Fibroblast of gingiva (primary cell): ENCODE data around the gene CFAP20DC.

Experiments used
- DNase-seq: peaks from one replicate; pipeline ENCODE4 v3.0.0-alpha.2; 2011; ENCODE audit warnings: low read depth

CFAP20DC gene

DNA sequence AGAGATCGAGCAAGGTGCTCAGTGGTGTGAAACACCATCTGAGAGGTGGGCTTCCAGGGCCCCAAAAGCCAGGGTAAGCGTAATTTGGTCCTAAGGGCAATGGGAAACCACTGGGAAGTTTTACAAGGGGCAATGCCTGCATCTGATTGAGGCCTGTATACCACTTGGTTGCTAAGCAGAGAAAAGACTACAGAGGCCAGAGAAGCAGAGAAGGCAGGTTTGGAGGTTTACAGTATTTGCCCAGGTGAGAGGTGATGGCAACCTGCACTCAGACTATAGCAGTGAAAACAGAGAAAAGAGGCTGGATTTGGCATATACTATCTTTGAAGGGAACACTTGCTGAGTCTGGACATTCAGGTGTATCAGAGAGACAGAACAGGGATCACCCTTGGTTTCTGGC lies 249.8 kb downstream of the CFAP20DC start:
- no peak for DNase-seq

DNA sequence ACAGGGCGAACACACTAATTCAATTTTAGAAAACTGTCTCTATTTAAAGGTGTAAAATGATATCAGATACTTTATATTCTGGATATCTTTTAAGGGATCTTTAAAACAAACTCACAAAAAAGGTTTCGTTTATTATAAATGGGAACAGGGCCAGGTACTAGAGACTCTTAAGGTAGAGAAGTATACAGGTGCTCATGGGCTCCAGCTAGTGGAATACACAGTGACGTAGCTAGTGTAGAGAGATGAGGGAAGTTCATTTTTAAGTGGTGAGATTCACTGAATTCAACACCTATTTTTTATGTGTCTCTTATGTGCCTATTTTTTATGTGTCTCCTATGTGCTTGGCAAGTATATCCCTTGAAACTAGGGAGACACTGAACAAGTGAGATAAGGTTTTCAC lies 250.6 kb downstream of the CFAP20DC start:
- DNase-seq, result no peak

DNA sequence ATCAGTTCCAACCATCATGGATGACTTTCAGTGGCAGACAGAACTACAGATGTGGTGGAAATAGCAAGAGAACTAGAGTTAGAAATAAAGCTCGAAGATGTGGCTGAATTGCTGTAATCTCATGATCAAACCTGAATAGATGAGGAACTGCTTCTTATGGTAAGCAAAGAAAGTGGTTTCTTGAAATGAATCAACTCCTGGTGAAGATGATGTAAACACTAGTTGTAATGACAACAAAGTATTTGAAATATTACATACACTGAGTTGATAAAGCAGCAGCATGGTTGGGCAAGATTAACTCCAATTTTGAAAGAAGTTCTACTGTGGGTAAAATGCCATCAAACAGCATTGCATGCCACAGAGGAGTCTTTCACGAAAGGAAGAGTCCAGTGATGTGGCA lies 251.5 kb downstream of the CFAP20DC start:
- peak; percentile 26 for DNase-seq

DNA sequence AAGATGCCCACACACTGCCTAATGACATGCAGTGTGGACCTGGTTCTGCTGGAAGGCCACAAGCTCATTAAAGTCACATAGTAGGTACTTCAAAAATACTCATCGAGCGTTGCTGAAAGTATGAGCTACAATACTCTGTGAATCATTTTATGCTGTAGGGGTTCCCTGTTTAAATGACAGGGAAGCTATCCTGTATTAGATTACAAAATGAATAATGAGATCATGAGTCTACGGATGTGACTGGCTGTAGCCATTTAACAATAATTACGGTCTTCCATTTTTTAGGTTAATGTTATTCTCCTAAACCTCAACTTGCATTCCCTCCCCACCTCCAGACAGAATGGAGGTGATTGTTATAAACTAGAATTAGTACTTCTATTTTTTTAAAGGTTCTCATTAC lies 255.1 kb downstream of the CFAP20DC start:
- DNase-seq, result no peak

DNA sequence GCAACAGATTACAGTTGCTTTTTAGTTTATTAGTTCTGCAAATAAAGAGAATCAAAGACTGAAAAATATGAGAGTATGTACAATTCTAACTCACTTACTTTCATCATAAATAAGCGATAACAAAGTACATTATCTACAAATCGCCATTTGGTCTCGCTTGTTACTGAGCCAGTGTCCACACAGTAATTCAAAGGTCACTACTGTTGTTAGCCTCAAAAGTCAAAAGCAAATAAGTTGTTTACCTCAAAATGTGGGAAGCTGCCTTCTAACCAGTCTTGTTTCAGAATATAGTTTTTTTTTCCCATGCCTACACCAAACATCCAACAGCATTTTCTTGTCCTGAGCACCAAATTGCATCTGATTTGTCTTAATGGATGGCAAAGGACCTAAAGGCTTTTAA lies 255.9 kb downstream of the CFAP20DC start:
- DNase-seq, result no peak

DNA sequence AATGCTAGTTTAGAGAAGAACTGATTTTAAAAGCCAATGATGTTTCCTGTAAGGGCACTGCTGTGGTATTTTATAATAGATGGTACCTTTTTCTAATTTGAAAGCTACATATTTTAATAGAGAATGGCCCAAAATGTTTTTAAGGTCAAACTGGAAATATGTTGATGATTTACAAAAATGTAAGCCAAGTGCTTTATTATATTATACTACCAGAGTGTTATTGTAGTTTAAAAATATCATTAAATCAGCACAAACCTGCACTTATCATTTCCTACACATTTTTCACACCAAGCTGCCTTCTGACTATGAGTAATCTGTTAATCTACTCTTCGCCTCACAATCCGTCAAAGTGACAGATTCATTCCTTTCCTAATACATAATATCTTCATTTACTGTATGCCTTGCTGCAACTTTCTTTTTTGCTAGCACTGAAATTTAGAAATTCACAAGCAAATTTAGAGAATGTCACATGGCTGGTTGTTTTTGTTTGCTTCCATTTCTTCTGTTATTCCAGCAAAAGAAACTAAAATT lies 256.8 kb downstream of the CFAP20DC start:
- DNase-seq, result no peak

DNA sequence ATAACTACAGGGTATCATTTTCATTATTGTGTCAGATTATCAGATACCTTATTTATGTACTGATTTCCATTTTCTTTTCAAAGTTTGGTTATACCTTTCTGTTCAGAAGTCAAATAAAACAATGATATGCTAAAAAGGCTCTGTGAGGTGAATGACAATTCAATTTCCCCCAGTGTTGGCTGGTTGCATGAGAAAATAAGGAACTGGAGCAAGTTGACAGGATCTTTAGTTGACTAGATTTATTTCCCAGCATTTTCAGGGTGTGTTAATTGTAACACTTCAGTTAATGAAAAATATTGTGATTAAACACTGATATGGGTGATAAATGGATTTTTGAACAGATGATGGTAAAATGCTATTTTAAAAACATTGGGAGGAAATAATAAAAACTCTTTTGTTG lies 260.4 kb downstream of the CFAP20DC start:
- no peak for DNase-seq

DNA sequence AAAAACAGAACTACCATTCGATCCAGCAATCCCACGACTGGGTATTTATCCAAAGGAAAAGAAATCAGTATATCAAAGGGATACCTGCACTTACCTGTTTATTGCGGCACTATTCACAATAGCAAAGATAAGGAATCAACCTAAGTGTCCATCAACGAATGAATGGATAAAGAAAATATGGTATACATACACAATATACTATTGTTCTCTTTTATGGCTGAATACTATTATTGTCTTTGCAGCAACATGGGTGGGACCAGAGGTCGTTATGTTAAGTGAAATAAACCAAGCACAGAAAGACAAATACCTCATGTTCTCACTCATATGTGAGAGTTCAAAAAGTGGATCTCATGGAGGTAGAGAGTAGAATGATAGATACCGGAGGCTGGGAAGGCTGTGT lies 264.9 kb downstream of the CFAP20DC start:
- DNase-seq, result no peak

DNA sequence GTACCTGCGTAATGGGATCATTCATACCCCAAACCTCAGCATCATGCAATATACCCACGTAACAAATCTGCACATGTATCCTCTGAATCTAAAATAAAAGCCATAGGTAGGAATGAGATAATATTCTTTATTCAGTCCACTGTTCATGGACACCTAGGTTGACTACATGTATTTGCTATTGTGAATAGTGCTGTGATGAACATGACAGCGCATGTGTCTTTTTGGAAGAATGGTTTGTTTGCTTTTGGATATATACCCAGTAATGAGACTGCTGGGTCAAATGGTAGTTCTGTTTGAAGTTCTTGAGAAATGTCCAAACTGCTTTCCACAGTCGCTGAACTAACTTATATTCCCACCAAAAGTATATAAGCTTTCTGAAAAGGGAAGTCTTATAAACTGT lies 265.4 kb downstream of the CFAP20DC start:
- DNase-seq, result no peak

DNA sequence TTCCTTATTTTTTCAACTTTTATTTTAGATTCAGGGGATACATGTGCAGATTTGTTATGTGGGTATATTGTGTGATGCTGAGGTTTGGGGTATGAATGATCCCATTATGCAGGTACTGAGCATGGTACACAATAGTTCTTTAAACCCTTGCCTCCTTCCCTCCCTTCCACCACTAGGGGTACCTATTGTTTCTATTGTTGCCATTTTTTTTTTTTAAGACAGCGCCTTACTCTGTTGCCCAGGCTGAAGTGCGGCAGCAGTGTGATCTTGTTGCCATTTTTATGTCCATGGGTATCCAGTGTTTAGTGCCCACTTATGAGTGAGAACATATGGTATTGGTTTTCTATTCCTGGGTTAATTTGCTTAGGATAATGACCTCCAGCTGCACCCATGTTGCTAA lies 266.0 kb downstream of the CFAP20DC start:
- DNase-seq, result no peak

DNA sequence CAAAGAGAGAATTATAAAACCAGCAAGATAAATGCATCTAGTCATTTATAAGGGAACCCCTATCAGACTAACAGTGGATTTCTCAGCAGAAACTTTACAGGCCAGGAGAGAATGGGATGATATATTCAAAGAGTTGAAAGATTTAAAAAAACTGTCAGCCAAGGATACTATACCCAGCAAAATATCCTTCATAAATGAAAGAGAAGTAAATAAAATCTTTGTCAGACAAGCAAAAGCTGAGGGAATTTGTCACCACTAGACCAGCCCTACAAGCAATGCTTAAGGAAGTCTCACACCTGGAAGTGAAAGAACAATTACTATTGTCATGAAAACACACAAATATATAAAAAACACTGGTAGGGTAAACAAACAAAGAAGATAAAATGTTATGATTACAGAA lies 269.9 kb downstream of the CFAP20DC start:
- no peak for DNase-seq

DNA sequence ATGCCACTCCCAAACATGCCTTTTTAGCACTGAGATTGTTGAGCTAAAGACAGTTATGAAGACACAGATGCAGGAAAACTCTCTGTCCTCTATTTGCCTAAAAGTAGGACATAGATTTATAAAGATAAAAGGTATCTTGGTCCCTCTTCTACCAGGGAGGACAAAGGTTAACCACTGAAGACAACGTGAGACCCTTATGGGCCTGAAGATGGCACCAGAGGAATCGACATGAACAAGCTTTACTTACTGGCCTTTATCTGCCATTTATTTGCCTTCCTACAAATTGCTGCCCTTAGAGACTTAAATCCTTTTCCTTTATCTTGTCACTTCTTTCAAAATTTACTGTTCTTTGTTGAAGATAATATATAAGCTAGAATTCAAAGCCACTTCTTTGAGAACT lies 273.6 kb downstream of the CFAP20DC start:
- no peak for DNase-seq

DNA sequence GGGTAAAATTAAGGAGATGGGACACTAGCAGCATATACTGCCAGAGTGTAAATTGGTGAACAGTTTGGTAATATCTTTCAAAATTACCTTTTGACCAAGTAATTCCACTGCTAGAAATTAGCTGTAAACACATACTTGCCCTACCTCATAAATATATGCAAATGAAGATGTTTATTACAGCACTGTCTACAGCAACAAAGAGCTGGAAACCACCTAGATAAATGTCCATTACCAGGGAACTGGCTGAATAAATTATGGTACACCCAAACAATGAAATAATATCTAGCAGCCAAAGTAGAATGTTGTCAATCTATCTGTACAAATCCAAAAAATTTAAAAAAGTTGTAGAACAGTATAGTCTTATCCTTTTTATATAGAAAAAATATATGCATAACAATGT lies 277.4 kb downstream of the CFAP20DC start:
- DNase-seq, result no peak

DNA sequence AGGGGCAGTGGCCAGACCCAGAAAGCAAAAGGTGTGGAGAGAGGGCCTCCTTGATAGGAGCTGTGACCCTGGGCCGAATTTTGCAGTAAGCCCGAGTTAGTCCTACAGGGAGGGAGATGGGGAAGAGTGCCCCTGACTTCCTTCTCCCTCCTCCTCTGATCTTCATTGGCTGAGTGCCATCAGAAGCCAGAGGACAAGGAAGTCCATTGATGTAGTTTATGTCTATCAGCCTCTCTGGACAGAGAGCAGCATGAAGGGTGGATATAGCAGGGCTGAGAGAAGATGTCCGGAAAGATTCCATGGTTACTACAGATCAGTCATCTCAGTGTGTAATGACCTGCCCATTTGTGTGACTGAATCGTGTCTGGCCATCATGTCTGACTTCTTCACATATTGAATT lies 280.8 kb downstream of the CFAP20DC start:
- DNase-seq, result no peak

DNA sequence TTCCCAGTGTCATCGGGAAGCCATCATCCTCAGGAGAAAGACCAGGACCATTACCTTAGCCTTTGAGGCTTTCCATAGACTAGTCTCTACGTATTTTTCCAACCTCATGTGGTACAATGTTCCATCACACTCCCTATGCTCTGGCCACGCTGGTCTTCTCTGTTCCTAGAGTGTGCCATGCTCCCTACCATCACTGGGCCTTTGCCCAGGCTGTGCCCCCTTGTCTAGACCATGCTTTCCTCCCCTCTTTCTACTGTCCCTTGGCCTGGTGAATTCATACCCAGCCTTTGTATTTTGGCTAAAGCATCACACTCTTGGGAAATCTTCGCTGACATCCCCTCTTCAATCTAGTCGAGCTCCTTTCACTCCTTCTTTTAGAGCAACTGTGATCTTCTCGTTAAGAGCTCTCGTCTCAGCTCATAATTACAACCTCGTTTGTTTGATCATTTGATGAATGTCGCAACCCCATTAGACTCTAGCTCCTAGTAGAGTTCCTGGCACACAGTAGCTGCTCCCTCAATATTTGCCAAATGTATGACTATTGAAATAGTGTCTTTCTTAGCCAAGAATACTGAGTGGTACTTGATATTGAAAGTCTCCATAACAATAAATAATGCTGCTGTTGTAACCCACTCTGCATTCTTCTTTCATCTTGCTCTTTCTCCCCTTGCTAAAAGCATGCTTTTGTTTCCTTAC lies 283.1 kb downstream of the CFAP20DC start:
- DNase-seq, result no peak

DNA sequence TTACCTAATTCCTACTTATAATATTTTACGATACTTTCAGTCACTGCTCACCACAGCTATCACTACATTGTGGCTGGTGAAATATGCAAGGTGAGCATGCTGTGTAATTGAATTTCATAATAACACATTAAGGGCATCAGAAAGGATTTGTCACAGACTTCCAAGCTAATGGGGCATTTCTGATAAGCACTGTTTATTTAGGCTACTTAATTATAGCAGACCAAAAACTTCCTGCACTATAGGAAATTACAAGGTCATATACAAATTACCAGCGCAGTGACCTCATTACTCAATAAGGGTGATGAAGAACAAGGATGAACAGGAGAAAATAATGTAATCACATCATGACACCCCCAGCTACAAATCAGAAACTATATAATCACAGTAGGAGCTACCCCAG lies 294.7 kb downstream of the CFAP20DC start:
- DNase-seq, result no peak

DNA sequence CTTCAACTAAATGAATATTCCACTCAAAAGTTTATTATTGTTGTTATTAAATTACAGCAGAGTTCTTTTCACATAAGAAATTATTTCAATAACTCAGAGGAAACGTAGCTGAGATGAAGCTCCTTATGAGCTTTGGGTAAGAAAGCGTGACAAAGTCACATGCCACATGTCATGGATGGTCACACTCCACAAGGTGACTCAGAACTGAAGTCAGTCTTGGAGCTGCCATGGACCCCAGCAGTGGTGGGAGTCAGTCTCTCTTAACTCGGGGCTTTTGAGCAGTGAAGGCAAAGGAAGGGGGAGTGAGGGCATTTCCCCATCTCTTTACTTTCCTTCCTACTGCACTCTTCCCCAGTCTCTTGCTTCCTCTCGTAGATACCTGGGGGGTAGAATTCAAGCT lies 295.8 kb downstream of the CFAP20DC start:
- DNase-seq, result no peak

DNA sequence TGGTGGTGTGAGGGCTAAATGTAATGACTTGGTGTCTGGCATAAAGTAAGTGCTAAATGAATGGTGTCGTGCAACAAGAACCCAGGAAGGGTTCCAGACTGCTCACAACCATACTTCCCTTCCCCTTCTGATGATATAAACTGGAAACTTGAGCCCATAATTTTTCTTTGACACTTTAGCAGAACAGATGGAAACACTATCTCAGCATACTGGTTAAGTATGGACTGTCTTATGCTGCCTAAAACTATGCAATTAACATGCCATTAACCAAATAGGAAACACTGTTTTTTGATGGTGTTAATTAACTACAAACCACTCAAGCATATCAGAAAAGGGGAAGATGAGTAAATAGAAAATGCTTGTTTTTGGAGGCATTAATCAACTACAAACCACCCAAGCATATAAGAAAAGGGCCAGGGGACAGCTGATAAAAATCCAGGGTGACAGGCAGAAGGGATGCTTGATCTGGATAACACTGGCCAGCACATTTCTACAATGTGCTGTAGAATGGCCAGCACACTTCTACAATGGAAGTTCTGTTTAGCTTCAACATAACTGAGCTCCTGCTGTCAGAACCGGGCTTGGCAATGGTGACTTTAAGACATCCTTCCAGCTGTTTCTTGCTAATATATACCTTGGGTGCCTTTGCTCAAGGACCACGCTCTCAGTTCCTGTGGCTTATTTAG lies 297.8 kb downstream of the CFAP20DC start:
- no peak for DNase-seq

DNA sequence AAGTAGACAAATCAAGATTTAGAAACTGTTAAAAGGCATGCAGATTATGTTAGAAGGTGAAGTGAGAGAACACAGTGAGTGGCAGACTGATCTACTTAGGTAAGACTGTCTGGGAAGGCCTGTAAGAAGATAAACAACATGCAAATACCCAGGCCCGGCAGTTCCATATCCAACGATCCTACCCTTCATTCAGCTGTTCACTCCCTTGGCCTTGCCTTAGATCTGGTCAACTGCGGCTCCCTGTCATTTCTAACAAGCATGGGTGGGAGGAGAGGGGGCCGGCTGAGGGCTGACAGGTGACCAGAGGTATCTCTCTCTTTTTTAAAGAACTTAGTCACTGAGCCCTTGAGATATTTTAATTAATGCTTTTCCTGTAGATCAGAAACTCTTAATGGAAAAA lies 298.6 kb downstream of the CFAP20DC start:
- no peak for DNase-seq

DNA sequence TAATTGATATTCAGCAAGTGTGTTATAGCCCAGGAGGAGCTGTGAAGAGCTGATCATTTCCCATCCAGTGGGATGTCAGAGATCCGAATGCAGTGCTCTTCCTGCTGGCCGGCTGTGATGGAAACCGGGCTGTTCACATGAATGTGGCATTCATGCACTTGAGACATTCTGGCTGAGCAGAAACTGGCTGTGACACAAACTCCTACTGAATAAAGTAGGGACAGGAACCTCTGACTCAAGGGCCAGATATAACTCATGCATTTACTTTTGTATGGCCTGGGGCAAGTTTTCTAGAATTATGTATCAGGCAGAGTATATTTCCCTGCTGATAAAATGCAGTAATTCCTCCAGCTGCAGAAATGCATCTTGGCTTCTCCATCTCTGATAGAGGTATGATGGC lies 299.9 kb downstream of the CFAP20DC start:
- no peak for DNase-seq

DNA sequence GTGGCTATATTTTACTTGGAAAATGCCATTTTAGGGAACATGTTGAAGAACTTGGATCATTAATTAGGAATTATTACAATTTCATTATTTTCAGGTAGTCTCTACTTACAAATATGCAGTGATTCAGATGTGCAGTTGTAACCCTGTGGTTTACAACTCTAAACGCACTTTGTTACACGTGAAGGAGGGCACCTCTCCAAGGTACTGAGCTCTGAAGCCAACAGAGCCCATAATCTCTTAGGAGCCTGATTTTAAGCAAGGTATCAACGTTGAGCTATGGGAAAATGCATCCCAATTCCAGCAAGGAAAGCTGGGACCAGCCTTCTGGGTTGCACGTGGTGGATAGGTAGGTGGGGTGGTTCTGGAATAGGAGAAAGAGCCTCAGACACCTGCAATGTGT lies 301.8 kb downstream of the CFAP20DC start:
- no peak for DNase-seq

DNA sequence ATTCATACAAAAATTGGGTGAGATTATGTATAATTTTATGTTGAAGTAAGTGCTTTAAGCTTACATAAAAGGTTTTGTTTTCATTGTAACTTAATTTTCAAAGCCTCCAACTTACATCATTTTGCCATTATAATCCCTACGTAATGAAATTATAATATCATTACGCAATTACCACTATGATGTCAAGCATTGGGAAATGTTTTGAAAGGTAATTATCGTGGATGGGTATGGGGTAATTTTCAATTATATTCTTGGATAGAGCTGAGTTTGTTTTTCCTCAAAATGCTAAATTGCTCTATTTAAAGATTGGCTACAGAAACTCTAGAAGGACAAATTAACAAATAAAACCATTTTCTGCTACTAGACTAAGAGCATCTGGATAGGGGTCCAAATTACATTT lies 303.1 kb downstream of the CFAP20DC start:
- peak; percentile 24 for DNase-seq

DNA sequence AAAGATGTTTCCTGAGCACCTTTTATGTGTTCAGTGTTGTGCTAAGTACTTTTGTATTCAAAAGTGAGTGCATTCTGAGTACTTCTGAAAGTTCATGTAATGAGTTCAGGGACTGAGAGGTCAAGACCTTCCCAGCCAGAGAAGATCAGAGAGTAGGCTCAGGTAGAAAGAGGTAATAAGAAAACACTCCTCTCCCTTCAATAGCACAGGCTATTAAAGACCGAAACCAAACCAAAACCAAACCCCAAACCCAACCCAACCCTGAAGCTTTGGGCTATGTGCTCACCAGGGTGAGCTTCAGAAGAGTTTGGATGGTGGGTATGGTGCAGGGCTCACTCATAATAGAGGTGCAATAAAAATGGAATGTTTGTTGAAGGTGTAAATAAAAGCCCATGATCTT lies 306.5 kb downstream of the CFAP20DC start:
- DNase-seq, result no peak

DNA sequence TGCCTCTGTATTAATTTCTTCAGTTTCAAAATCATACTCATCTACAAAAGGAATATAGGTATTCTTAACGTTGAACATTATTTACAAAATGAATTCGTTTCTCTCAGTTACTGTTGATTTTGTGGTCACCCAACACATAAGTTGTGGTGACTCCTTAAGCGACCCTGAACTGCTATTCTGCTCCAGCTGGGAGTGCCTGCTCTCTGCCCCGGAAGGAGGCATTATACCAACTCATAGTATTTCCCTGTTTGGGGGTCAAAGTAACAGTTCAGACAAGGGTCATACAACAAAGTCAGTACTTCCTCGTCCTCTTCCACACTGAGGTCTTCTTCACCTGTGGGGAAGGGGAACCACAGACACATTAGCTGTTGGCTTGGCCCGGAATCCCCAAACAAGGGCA lies 307.6 kb downstream of the CFAP20DC start:
- DNase-seq, result no peak
